PFSK-1 (cell line): ENCODE data around the gene PTPRN.

ENCODE experiments used
- FOXP2 ChIP-seq: optimal IDR thresholded peaks from 2 replicates; pipeline ENCODE3; 2011; ENCODE audit warnings: borderline replicate concordance, control low read depth, inconsistent platforms; ENCODE audit not compliant: insufficient read depth; ENCODE audit errors: extremely low read length, extremely low read depth
- POLR2AphosphoS5 ChIP-seq: IDR thresholded peaks from 2 replicates; pipeline ENCODE4 v1.6.1; 2012; ENCODE audit warnings: low read depth, mild to moderate bottlenecking, control low read depth, low read length, moderate library complexity
- SIN3A ChIP-seq: IDR thresholded peaks from 2 replicates; pipeline ENCODE4 v1.6.1; 2012; ENCODE audit warnings: mild to moderate bottlenecking, low read length, moderate library complexity, borderline replicate concordance; ENCODE audit not compliant: insufficient read depth
- TAF1 ChIP-seq: IDR thresholded peaks from 2 replicates; pipeline ENCODE4 v1.6.1; 2012; ENCODE audit warnings: low read length, control low read depth, borderline replicate concordance; ENCODE audit not compliant: insufficient read depth
- TF ChIP-seq, protein P1 (sequence below), 2 experiments: IDR thresholded peaks; 2 replicates each; pipeline versions ENCODE4 v1.6.1 to v1.8.0; 2011 to 2012; ENCODE audit warnings: low read depth in 2 of 2, low read length in 2 of 2, control low read depth in 1 of 2, inconsistent platforms in 1 of 2, mild to moderate bottlenecking in 1 of 2, moderate library complexity in 1 of 2; ENCODE audit not compliant: insufficient read depth in 1 of 2

PTPRN gene

DNA sequence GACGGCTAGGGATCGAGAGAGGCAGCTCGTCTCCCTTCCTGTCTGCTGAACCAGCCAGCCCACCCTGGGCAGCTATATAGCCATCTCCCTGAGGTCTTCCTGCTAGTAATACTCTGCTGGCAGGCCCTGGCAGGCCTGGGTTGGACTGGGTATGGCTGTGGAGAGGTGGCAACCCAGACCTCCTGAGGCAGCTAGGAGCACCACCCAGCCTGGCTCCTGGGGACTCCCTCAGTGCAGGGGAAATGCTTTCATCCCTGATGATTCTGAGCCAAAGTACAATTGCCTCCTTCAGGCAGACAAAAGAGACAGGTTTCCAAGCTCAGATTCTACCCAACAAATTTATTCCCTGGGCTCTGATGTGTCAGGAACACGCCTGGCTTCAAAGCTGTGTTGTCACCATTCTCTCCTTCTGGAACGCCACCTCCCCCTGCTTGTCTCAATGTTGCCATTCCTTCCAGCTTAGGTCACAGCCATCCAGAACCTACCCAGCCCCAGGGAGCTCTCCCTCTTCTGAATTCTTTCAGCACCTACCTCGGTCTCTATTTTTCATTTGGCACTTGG is 34.8 kb downstream of the PTPRN start:
- TF ChIP-seq SIN3A (no peak), POLR2AphosphoS5 (no peak), FOXP2 (no peak), TAF1 (no peak)
- TF ChIP-seq, protein P1, sequence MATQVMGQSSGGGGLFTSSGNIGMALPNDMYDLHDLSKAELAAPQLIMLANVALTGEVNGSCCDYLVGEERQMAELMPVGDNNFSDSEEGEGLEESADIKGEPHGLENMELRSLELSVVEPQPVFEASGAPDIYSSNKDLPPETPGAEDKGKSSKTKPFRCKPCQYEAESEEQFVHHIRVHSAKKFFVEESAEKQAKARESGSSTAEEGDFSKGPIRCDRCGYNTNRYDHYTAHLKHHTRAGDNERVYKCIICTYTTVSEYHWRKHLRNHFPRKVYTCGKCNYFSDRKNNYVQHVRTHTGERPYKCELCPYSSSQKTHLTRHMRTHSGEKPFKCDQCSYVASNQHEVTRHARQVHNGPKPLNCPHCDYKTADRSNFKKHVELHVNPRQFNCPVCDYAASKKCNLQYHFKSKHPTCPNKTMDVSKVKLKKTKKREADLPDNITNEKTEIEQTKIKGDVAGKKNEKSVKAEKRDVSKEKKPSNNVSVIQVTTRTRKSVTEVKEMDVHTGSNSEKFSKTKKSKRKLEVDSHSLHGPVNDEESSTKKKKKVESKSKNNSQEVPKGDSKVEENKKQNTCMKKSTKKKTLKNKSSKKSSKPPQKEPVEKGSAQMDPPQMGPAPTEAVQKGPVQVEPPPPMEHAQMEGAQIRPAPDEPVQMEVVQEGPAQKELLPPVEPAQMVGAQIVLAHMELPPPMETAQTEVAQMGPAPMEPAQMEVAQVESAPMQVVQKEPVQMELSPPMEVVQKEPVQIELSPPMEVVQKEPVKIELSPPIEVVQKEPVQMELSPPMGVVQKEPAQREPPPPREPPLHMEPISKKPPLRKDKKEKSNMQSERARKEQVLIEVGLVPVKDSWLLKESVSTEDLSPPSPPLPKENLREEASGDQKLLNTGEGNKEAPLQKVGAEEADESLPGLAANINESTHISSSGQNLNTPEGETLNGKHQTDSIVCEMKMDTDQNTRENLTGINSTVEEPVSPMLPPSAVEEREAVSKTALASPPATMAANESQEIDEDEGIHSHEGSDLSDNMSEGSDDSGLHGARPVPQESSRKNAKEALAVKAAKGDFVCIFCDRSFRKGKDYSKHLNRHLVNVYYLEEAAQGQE (IDR thresholded peaks at IDR 0.05; ENCODE audit: insufficient read depth in 1 of 2, low read depth in 2 of 2, low read length in 2 of 2), result no peak

DNA sequence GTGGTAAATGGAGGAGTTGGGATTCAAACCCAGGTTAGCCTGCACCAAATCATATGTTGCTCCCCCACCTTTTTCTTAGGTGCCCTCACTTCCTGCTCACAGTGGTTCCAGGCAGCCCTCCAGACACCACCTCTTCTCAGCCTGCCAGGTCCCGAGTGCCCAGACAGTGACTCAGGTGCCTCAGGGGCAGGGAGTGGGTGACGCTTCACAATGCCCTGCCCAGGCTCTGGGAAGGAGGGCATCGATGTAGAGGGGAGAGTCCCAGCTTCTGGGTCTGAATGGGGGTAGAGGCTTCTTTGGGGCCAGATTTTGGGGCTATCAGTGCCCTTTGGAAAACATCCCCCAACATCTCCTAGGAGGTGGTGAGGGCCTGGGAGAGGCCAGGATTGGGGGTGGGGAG is 35.3 kb downstream of the PTPRN start:
- TF ChIP-seq, protein P1 (IDR thresholded peaks at IDR 0.05; ENCODE audit: insufficient read depth in 1 of 2, low read depth in 2 of 2, low read length in 2 of 2), result no peak
- TF ChIP-seq FOXP2, result no peak
- no peak for TF ChIP-seq TAF1
- TF ChIP-seq SIN3A, result no peak
- no peak for TF ChIP-seq POLR2AphosphoS5

DNA sequence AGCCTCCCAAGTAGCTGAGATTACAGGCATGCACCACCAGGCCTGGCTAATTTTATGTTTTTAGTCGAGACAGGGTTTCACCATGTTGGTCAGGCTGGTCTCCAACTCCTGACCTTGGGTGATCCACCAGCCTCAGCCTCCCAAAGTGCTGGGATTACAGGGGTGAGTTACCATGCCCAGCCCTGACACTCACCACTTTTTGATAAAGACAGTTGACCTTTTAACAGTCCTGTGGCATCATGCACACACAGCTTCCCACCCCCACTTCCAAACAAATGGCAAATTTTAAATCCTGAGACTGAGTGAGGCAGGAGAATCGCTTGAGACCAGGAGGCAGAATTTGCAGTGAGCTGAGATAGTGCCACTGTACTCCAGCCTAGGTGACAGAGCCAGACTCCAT is 36.2 kb downstream of the PTPRN start:
- TF ChIP-seq TAF1, result no peak
- TF ChIP-seq SIN3A, result no peak

DNA sequence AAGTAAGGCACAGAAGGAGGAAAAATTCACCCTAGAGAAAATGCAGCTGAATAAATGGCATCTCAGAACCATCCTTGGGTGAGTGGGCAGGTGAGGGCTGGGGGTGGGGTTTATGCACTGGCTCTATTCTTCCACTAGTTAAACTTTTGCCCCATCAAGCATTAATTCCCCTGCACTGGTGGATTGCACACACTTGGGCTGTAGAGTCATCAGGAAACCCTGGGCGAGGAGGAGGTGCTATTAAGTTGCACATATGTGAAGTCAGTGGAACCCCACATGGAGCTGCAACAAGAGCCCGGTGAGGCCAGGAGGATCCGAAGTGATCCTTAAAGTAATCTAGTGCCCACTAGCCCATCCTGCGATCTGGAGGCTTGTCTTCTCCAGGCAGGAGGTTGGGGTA is 36.8 kb downstream of the PTPRN start:
- TF ChIP-seq FOXP2 (no peak), SIN3A (no peak), POLR2AphosphoS5 (no peak), TAF1 (no peak)
- TF ChIP-seq, protein P1 (IDR thresholded peaks at IDR 0.05; ENCODE audit: insufficient read depth in 1 of 2, low read depth in 2 of 2, low read length in 2 of 2), result no peak

DNA sequence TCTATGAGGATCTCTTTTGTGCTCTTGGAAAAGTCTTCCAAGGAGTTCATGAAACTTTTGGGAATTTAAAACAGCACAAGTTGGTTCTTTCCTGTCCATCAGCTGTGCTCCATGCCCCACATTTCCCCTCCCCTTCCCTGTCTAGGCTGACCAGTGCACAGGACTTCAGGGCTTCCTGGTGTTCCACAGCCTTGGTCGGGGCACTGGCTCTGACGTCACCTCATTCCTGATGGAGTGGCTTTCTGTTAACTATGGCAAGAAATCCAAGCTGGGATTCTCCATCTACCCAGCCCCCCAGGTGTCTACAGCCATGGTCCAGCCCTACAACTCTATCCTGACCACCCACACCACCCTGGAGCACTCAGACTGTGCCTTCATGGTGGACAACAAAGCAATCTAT is 38.2 kb downstream of the PTPRN start:
- TF ChIP-seq SIN3A, result no peak
- TF ChIP-seq FOXP2, result no peak
- no peak for TF ChIP-seq POLR2AphosphoS5
- TF ChIP-seq TAF1, result no peak
- TF ChIP-seq, protein P1 (IDR thresholded peaks at IDR 0.05; ENCODE audit: insufficient read depth in 1 of 2, low read depth in 2 of 2, low read length in 2 of 2), result no peak
